ENCODE results near the gene NXPE1. TPM values are rescaled to one million over a fixed set of nuclear protein-coding genes. Genes with fewer than 3 reads are reported as not detected.

NXPE1 gene
- total RNA-seq, 1 experiment from 2014 or later = not detected

DNA sequence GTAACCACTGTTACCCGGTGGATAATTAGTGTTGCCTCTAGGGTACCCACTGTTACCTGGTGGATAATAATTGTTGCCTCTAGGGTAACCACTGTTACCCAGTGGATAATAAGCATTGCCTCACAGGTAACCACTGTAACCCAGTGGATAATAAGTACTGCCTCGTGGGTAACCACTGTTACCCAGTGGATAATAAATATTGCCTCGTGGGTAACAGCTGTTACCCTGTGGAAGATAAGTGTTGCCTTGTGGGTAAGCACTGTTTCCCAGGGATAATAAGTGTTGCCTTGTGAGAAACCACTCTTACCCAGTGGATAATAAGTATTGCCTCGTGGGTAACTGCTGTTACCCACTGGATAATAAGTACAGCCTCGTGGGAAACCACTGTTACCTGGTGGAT, 45.2 kb upstream of the NXPE1 start:
- RAD21 ChIA-PET (ENCODE audit: low non-redundant PET in 1 of 2, low total read pairs in 2 of 2, uncharacterized antibody in 2 of 2, unreplicated experiment in 2 of 2) = no interaction called here
- no TSS peak for BruUV-seq (replicated peaks)
- DNase-seq (ENCODE audit: low read depth, low spot score) (no peak), ATAC-seq (no peak)
- no peaks in the 10 kb centered on the region for H3K36me3 ChIP-seq (ENCODE audit: control insufficient read depth in 1 of 2, insufficient read depth in 2 of 2, low read length in 2 of 2)
- H3K4me1 ChIP-seq (ENCODE audit: control insufficient read depth in 1 of 2, insufficient read depth in 2 of 2, low read length in 2 of 2) = no peaks in the 10 kb centered on the region
- CTCF ChIA-PET = no interaction called here
- POLR2A ChIA-PET = no interaction called here
- no peaks in the 10 kb centered on the region for H3K9me2 ChIP-seq (ENCODE audit: insufficient read depth)
- H3K9me3 ChIP-seq (ENCODE audit: control insufficient read depth in 1 of 2, insufficient read depth in 1 of 2, low read depth in 1 of 2, low read length in 2 of 2) = no peaks in the 10 kb centered on the region; a peak in 2 of 4 replicates
- H3K27ac ChIP-seq (ENCODE audit: low read depth, low read length) = no peak overlapping the region
- intact Hi-C loops (cut with micrococcal nuclease) = no loop called here
- H2AFZ ChIP-seq (ENCODE audit: low read depth, low read length, poor library complexity, severe bottlenecking) = no peak overlapping the region
- TF ChIP-seq ZBTB33 (IDR thresholded peaks at IDR 0.05; ENCODE audit: extremely low read depth, insufficient replicate concordance, low read length) (no peak), EGR1 (IDR thresholded peaks at IDR 0.05; ENCODE audit: low read depth) (no peak), EZH2 (IDR thresholded peaks at IDR 0.05) (no peak), POLR2AphosphoS5 (IDR thresholded peaks at IDR 0.05; ENCODE audit: low read depth, low read length) (no peak), SIN3A (IDR thresholded peaks at IDR 0.05; ENCODE audit: low read depth) (no peak), POLR2A (IDR thresholded peaks at IDR 0.05; ENCODE audit: borderline replicate concordance, extremely low read depth, insufficient read depth, insufficient read length) (no peak), ELF1 (IDR thresholded peaks at IDR 0.05; ENCODE audit: borderline replicate concordance, low read depth) (no peak), CEBPB (IDR thresholded peaks at IDR 0.05; ENCODE audit: low read depth) (no peak), JUND (IDR thresholded peaks at IDR 0.05) (no peak), SP1 (IDR thresholded peaks at IDR 0.05; ENCODE audit: low read depth) (no peak), TCF7L2 (IDR thresholded peaks at IDR 0.05; ENCODE audit: borderline replicate concordance, extremely low read depth, insufficient read depth, insufficient read length) (no peak), REST (IDR thresholded peaks at IDR 0.05; ENCODE audit: low read depth) (no peak), ZNF274 (IDR thresholded peaks at IDR 0.05; ENCODE audit: low read depth, low read length) (no peak), CTCF (IDR thresholded peaks at IDR 0.05 in 2 of 3, conservative IDR thresholded peaks at IDR 0.05 in 1 of 3; ENCODE audit: borderline replicate concordance in 1 of 3, insufficient read depth in 1 of 3, low read depth in 2 of 3, low read length in 2 of 3) (no peak)
- H3K79me2 ChIP-seq (ENCODE audit: insufficient read depth, low read length) = no peaks in the 10 kb centered on the region
- H3K4me2 ChIP-seq (ENCODE audit: low read length) = no peak overlapping the region
- H3K4me3 ChIP-seq (replicated peaks in 1 of 2; ENCODE audit: low read depth in 1 of 2, low read length in 2 of 2) = no peak overlapping the region
- no peaks in the 10 kb centered on the region for H4K20me1 ChIP-seq (ENCODE audit: insufficient read depth)
- no peak overlapping the region for H3K9ac ChIP-seq (ENCODE audit: low read length)
- no peaks in the 10 kb centered on the region for H3K27me3 ChIP-seq (ENCODE audit: insufficient read depth, low read length)
